Forelimb muscle (tissue), 1 donor: ENCODE results near the gene RIPK3. TPM values are rescaled to one million over a fixed set of nuclear protein-coding genes. Genes with fewer than 3 reads are reported as not detected.
"Not testable (repeated sequence)": the region's sequence is repeated elsewhere in the genome, so short reads cannot be mapped to it uniquely, and the experiment has no call there.

Source experiments
- DNase-seq: peaks from one replicate; pipeline ENCODE4 v3.0.0-alpha.2; 2013; ENCODE audit warnings: low read depth
- polyA plus RNA-seq: library from polyadenylated mRNA; unstranded; fragments of 120-200 nt; gene quantifications from one replicate; pipeline ENCODE4 v1.2.1, GENCODE V29; 2013; ENCODE audit not compliant: insufficient read length

Gene RIPK3
- polyA plus RNA-seq, 1 donor, result 1.1 TPM

DNA sequence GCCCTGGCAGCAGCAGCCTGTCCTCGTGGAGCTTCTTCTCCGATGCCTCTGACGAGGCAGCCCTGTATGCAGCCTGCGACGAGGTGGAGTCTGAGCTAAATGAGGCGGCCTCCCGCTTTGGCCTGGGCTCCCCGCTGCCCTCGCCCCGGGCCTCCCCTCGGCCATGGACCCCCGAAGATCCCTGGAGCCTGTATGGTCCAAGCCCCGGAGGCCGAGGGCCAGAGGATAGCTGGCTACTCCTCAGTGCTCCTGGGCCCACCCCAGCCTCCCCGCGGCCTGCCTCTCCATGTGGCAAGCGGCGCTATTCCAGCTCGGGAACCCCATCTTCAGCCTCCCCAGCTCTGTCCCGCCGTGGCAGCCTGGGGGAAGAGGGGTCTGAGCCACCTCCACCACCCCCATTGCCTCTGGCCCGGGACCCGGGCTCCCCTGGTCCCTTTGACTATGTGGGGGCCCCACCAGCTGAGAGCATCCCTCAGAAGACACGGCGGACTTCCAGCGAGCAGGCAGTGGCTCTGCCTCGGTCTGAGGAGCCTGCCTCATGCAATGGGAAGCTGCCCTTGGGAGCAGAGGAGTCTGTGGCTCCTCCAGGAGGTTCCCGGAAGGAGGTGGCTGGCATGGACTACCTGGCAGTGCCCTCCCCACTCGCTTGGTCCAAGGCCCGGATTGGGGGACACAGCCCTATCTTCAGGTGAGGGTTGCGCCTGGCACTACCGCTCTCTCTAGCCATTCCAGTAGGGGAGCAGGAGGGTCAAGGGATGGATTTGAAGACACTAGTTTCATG is 30.3 kb upstream of the RIPK3 start:
- no peak for DNase-seq

GRCh38 chr14:24369463-24369862 is 29.7 kb upstream of the RIPK3 start:
- DNase-seq, result no peak

GRCh38 chr14:24368562-24369252 is 28.9 kb upstream of the RIPK3 start:
- no peak for DNase-seq

DNA sequence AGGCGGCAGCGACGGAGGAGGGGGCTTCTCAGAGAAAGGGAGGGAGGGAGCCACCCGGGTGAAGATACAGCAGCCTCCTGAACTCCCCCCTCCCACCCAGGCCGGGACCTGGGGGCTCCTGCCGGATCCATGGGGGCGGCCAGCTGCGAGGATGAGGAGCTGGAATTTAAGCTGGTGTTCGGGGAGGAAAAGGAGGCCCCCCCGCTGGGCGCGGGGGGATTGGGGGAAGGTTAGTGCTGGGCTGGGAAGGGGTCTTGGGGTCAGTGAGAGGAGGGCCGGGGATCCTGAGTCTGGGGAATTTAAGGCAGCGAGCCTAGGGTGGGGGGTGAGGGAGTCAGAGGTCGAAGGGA is 28.4 kb upstream of the RIPK3 start:
- DNase-seq, result no peak

DNA sequence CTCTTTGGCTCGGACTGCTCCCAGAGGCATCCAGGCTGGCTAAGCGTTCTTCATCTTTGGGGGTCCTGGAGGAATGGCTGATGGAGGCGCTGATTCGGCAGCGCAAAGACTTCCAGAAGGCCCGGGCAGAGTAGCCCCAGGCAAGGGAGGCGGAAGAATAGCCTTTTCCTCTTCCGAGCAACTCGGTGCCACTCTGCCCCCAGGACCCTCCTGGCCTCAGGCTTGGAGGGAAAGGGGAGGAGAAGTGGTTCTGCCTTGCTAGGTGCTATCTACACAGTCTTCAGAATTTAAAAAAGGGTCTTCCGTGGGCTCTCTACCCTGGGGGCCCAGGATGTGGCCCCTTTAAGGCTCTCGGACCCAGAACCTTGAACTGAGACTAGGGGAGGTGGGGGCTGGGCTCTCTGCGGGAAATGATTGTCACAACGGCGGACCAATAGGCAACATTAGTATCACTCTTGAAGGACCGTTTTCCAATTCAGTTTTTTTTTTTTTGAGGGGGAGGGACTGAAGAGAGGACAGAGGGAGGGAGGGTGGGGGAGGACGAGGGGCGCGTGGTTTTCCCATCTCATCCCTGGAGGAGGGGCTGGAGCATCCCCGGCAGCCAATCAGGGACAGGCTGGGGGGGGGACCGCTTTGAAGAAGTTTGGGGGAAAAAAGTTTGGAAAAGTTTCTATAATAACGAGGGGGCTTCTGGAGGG is 27.9 kb upstream of the RIPK3 start, which contains the start of gene NFATC4:
NFATC4 (plus strand) TSS at position 671 of the 698 bp plus-strand sequence. CDS start 157 bp downstream, outside the sequence.
- DNase-seq, result peak; percentile 92

DNA sequence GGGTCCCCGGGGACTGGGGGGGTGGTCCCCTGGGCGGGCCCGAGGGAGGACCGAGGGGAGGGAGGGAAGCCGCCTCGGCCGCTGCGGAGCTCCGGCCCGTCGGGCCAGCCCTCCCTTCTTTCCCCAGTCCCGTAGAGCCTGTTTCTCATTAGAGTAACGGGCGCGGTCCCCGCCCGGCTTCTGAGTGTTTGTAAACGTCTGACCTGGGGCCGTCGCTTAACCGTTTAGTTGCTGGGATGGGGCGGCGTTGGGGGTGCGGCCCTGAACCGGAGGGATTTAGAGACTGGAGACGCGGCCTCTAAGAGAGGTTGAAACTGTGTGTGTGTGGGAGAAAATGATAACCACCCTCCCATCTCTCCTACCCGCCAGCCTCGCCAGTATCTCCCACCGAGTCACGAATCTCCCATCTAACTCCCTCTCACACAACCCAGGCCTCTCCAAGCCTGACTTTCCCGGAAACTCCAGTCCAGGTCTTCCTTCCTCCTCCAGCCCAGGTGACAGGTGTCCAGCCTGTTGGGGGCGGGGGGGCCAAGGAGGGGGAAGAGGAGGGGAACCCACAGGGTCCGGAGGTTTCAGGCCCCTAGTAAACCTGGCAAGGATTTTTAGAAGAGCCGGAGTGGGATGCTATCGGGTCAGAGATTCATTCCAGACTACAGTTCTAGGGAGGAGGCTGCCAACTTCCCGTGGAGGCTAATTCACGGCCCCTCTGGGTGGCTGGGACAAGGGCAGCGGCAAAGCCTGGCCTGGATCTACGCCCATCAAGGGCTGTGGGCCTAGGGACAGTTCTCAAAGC is 27.1 kb upstream of the RIPK3 start:
- no peak for DNase-seq

GRCh38 chr14:24366413-24366720 is 26.6 kb upstream of the RIPK3 start:
- no peak for DNase-seq

DNA sequence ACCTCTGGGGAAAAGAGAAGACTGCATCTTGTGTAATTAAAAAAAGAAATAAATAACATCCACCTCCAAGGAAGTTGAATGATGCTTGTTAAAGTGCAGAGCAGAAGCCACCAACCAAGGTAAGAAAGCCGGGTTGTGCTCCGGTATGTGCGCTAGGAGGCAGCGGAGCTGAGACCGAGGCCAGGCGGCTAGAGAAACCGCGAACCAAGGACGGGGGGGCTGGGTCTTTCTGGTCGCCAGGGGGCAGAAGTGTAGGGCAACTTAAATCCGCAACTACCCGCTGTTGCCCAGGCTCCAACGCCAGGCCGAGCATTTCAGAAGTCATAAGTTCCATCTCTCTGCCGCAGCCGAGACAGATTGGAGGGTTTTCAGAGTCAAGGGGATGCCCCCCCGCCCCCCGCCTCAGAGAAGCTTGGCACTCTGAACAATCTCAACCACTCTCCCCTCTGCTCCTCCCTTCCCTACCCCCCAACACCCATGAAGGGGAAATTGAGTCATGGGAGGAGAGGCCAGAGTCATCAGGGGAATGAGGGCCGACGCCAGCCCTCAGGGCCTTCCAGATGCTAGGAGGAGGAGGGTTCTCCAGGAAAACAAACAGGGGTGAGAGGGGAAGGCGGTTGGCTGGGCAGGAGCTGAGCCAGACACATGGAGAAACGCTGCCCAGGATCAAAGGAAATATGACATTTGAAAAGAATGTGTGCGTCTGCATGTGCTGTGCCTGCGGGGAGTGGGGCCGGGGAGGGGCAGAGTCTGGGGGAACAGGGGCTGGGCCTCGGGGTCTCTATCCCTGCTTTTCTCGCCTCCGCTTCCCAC is 26.0 kb upstream of the RIPK3 start:
- DNase-seq, result no peak

- no peak for DNase-seq
Measured at GRCh38 chr14:24364841-24365240, 25.1 kb upstream of the RIPK3 start.

DNA sequence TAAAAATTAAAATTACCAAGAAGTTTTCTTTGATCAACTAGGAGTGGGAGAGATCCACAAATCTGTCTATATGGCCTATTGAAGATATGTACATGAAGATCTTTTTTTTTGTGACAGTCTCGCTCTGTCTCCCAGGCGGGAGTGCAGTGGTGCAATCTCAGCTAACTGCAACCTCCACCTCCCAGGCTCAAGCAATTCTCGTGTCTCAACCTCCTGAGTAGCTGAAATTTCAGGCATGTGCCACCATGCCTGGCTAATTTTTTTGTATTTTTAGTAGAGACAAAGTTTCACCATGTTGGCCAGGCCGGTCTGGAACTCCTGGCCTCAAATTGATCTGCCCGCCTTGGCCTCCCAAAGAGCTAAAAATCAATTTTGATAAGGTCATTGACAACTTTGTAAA is 23.6 kb upstream of the RIPK3 start:
- DNase-seq, result no peak

DNA sequence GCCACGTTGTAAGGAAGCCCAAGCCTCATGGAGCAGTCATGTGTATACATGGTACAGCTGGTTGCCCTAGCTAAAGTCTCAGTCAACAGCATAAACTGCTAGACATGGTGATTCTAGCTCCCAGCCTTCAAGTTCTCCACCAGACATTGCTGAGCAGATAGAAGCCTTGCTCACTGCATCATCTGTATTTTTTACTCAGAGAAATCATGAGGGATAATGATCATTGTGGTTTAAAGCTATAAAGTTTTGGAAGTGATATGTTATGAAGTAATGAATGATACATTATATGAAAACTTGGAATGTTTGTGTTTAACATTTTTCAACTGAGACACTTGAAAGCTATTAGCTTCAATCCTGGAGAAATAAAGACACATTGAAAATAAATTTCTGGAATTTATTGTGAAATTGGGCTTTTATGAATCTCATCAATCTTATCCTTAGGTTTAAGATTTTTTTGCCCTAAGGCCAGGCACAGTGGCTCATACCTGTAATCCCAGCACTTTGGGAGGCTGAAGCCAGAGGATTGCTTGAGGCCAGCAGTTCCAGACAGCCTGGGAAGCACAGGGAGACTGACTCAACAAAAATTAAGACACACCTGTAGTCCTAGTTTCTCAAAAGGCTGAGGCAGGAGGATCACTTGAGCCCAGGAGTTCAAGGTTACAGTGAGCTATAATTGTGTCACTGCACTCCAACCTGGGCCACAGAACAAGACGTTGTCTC is 22.6 kb upstream of the RIPK3 start:
- DNase-seq, result no peak

DNA sequence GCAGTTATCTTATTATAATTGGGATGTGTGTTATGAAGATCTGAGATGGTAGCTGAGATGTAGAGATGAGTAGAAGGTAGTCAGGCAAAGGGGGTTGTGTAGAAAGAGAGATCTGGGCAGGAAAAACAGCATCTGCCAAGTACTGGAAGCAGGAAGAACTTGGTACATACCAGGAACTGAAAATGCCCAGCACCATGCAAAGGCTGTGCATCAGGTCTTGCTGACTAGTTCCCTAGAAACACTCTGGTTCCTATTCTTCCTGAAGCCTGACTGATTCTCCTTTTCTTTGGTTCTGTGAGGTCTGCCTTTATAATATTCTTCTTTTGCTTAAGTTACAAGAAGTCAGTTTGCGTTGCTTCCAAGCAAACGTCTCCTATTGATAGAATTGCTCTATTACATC is 21.5 kb upstream of the RIPK3 start:
- no peak for DNase-seq

DNA sequence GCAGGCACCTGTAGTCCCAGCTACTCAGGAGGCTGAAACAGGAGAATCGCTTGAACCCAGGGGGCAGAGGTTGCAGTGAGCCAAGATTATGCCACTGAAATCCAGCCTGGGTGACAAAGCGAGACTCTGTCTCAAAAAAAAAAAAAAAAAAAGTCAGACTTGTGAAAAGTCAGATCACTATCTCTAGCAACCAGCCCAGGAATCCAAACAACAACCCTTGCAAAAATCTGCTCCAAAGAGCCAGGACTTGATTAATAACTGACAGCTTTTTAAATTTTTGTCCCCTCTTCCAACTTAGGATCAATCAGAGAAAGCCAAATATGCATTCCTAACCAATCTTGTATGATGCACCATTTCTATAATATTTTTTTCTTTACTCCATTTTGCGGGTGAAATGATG is 20.5 kb upstream of the RIPK3 start:
- DNase-seq, result no peak

- DNase-seq, result no peak
Measured at GRCh38 chr14:24356208-24356607, 16.4 kb upstream of the RIPK3 start.

DNA sequence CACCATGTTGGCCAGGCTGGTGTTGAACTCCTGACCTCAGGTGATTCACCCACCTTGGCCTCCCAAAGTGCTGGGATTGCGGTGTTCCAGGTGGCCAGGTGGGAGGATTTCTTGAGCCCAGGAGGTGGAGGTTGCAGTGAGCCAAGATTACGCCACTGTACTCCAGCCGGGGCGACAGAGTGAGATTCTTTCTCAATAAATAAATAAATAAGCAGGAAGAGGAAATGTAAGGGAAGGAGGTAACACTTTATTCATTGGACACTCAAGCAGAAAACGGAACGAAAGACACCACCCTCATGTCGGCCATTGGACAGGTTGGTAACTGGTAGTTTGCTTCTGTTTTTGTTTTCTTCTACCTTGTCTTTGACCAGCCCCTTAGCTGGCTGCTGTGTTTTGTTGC is 15.2 kb upstream of the RIPK3 start:
- DNase-seq, result no peak

DNA sequence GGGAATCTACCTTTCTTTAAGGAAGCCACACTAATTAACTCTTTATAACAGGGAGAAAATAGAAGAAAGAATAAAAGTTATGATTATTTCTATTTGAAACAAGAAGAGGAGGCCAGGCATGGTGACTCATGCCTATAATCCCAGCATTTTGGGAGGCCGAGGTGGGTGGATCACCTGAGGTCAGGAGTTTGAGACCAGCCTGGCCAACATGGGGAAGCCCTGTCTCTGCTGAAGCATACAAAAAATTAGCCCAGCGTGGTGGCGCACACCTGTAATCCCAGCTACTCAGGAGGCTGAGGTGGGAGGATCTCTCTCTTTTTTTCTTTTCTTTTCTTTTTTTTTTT is 14.7 kb upstream of the RIPK3 start:
- DNase-seq, result not testable (repeated sequence)

DNA sequence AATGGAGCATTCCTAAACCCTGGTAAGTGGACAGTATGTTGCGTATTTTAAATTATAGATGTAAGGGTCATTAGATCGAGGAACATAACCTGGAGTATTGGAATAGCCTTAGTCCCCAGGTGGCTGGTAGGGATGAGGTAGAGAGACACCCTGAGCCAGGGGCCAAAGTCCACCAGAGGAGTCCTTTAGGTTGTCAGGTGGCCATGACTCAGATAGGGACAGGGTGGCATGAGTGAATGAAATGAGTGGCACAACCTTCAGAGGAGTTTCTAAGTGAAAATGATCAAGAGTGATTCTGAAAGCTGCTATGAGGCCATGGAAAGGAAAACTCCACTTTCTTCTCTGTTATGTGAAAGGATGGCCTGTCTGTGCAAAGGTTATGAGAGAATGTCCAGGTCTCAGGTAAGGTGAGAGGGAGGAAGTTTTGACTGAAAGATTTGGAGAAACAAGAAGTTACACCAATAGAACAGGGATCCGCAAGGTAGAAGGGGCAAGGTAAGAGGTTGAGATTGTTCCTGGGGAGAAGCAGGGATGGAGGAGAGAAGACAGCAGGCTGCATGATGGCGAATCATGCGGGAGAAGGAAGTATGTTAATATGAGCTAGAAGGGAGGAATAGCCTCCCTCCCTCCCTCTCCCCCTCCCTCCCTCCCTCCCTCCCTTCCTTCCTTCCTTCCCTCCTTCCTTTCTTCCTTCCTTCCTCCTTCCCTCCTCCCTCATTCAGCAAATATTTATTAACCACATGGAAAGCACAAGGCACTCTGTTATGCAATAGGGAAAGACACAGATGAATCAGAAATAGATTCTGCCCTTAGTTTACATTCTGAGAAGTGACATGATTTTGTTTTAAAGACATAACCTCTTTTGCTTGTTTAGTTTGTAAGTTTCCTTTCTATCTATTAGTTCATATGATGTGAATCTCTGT is 14.0 kb upstream of the RIPK3 start:
- no peak for DNase-seq

DNA sequence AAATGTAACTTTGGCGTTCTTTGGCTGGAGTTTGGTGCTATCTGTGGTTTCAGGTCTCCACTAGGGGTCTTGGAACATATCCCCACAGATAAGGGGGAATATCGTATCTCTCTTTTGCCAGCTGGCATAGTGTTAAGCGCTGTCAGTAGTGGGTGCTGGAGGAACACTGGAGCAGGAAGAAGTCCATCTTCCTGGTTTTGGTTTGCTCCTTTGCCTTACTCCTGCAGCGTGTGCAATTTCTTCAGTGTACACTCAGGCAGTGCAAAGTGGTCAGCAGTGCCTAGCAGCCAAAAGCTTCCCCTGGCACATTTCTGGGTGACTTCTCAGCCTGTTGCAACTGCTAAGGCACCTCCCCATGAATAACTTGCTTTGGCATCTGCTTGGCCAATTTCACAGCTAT is 11.7 kb upstream of the RIPK3 start:
- DNase-seq, result no peak

GRCh38 chr14:24349742-24350141 is 10.0 kb upstream of the RIPK3 start:
- no peak for DNase-seq

DNA sequence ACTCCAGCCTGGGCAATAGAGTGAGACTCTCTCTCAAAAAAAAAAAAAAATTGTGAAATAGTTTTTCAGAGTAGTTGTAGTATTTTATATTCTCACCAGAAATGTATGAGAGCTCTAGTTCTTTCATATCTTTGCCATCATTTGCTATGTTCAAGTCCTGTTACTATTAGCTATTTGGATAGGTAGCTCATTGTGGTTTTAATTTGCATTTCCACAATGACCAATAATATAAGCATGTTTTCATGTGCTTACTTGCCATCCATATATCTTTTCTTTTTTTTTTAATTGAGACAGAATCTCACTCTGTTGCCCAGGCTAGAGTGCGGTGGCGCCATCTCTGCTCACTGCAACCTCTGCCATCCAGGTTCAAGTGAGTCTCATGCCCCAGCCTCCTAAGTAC is 8.4 kb upstream of the RIPK3 start:
- no peak for DNase-seq
